OCI-LY1 (cell line): ENCODE results near the gene PLPP6.
A peak's percentile ranks its signal among the peaks of the same experiment; 100 is the strongest.

Experiments
- H2AFZ ChIP-seq: fragments of 200-600 bp; sonication (generic), shearing (Covaris generic); 2 replicates; pipeline ENCODE4 v1.6.0; 2014; ENCODE audit warnings: antibody characterized with exemption, mild to moderate bottlenecking, low read length
- H3F3A ChIP-seq: fragments of 200-600 bp; sonication (generic), shearing (Covaris generic); 2 replicates; pipeline ENCODE4 v1.6.0; 2014; ENCODE audit warnings: mild to moderate bottlenecking, antibody characterized with exemption, low read length, moderate library complexity; ENCODE audit not compliant: insufficient read depth
- H3K27ac ChIP-seq: fragments of 200-600 bp; sonication (generic); 2 replicates; pipeline ENCODE4 v1.5.1; 2014; ENCODE audit warnings: low read length, mixed run types, mild to moderate bottlenecking, low read depth; ENCODE audit not compliant: poor library complexity, severe bottlenecking
- H3K27me3 ChIP-seq: fragments of 200-600 bp; sonication (generic); 2 replicates; pipeline ENCODE4 v1.6.0; 2014; ENCODE audit warnings: antibody characterized with exemption, mild to moderate bottlenecking, low read length, moderate library complexity; ENCODE audit not compliant: insufficient read depth
- H3K36me3 ChIP-seq: fragments of 200-600 bp; sonication (generic); 2 replicates; pipeline ENCODE4 v1.6.1; 2014; ENCODE audit warnings: mild to moderate bottlenecking, antibody characterized with exemption, low read length, moderate library complexity, mixed read lengths; ENCODE audit not compliant: insufficient read depth
- H3K4me1 ChIP-seq: fragments of 200-600 bp; sonication (generic); 2 replicates; pipeline ENCODE4 v1.5.1; 2014; ENCODE audit warnings: mild to moderate bottlenecking, low read length, moderate library complexity; ENCODE audit not compliant: insufficient read depth, severe bottlenecking
- H3K4me2 ChIP-seq: fragments of 200-600 bp; sonication (generic), shearing (Covaris generic); 2 replicates; pipeline ENCODE4 v1.6.1; 2014; ENCODE audit warnings: low read length
- H3K4me3 ChIP-seq: fragments of 200-600 bp; sonication (generic); 2 replicates; pipeline ENCODE4 v1.5.1; 2014; ENCODE audit warnings: low read length, low read depth, mild to moderate bottlenecking, mixed read lengths; ENCODE audit not compliant: poor library complexity, severe bottlenecking
- H3K79me2 ChIP-seq: fragments of 200-600 bp; shearing (Covaris generic); 2 replicates; pipeline ENCODE4 v1.6.1; 2016; ENCODE audit warnings: mixed run types, low read length, mixed read lengths; ENCODE audit not compliant: insufficient read depth
- H3K9ac ChIP-seq: fragments of 200-600 bp; sonication (generic), shearing (Covaris generic); 2 replicates; pipeline ENCODE4 v1.6.1; 2014; ENCODE audit warnings: mild to moderate bottlenecking, low read length, mixed read lengths
- H3K9me2 ChIP-seq: fragments of 200-600 bp; sonication (generic), shearing (Covaris generic); 2 replicates; pipeline ENCODE4 v1.6.1; 2014; ENCODE audit warnings: low read depth, mild to moderate bottlenecking, low read length, mixed read lengths
- H3K9me3 ChIP-seq: fragments of 200-600 bp; shearing (Covaris generic); 2 replicates; pipeline ENCODE4 v1.6.1; 2014; ENCODE audit warnings: low read length, mixed read lengths
- H4K20me1 ChIP-seq: fragments of 200-600 bp; sonication (generic), shearing (Covaris generic); 2 replicates; pipeline ENCODE4 v1.6.0; 2016; ENCODE audit warnings: mild to moderate bottlenecking, low read length; ENCODE audit not compliant: insufficient read depth
- CTCF ChIP-seq: fragments of 200-600 bp; sonication (generic), shearing (Covaris generic); IDR thresholded peaks from 2 replicates; pipeline ENCODE4 v1.5.1; 2017; ENCODE audit warnings: mild to moderate bottlenecking, antibody characterized with exemption, low read length, moderate library complexity, mixed read lengths
- EZH2 ChIP-seq: fragments of 200-600 bp; sonication (generic), shearing (Covaris generic); IDR thresholded peaks from 2 replicates; pipeline ENCODE4 v1.8.0; 2017; ENCODE audit warnings: borderline replicate concordance, mixed run types, mild to moderate bottlenecking, antibody characterized with exemption, low read length, moderate library complexity, mixed read lengths

The PLPP6 gene

GRCh38 chr9:4679268-4680172 lies 17.4 kb downstream of the PLPP6 start, which contains the start of gene CDC37L1:
Gene CDC37L1 (plus strand): TSS chr9:4679569. CDS start chr9:4679768, 199 bp downstream.
- Histone ChIP-seq H3K27me3 (no peaks in the 10 kb centered on the region), H3K36me3 (0 out of 2 replicates have a peak, but pooled peaks cover 5% of the 10 kb centered on the region), H3K9ac (peak within 1 kb of the TSS; percentile 87), H3K4me3 (peak within 1 kb of the TSS; percentile 80), H4K20me1 (no peaks in the 10 kb centered on the region), H2AFZ (peak within 1 kb of the TSS; percentile 50), H3K79me2 (peaks cover 22% of the 10 kb centered on the region), H3K27ac (peak within 1 kb of the TSS; percentile 87), H3K4me1 (peaks cover 22% of the 10 kb centered on the region), H3K4me2 (peak within 1 kb of the TSS; percentile 82), H3K9me2 (no peaks in the 10 kb centered on the region), H3F3A (no peaks in the 10 kb centered on the region), H3K9me3 (no peaks in the 10 kb centered on the region)
- peak; percentile 54 for TF ChIP-seq CTCF
- TF ChIP-seq EZH2: no peak

GRCh38 chr9:4680173-4680525 lies 18.1 kb downstream of the PLPP6 start:
- Histone ChIP-seq H3K27ac (peak overlapping the region; percentile 42), H3F3A (no peaks in the 10 kb centered on the region), H3K4me1 (peaks cover 22% of the 10 kb centered on the region), H3K4me2 (peak overlapping the region; percentile 82), H3K27me3 (no peaks in the 10 kb centered on the region), H3K79me2 (peaks cover 22% of the 10 kb centered on the region), H2AFZ (no peak overlapping the region), H3K9ac (peak overlapping the region; percentile 87), H3K4me3 (peak overlapping the region; percentile 80), H3K9me3 (no peaks in the 10 kb centered on the region), H3K9me2 (no peaks in the 10 kb centered on the region), H3K36me3 (peaks cover 12% of the 10 kb centered on the region; the same call in 1 of the 2 replicates), H4K20me1 (no peaks in the 10 kb centered on the region)
- TF ChIP-seq EZH2 (no peak), CTCF (no peak)

GRCh38 chr9:4680750-4681149 lies 18.7 kb downstream of the PLPP6 start:
- Histone ChIP-seq H3F3A (no peaks in the 10 kb centered on the region), H3K4me2 (peak overlapping the region; percentile 82), H3K79me2 (peaks cover 22% of the 10 kb centered on the region), H3K9me2 (no peaks in the 10 kb centered on the region), H3K9me3 (no peaks in the 10 kb centered on the region), H3K4me3 (peak overlapping the region; percentile 80), H2AFZ (no peak overlapping the region), H3K4me1 (peaks cover 22% of the 10 kb centered on the region), H4K20me1 (no peaks in the 10 kb centered on the region), H3K36me3 (peaks cover 18% of the 10 kb centered on the region; the same call in 1 of the 2 replicates), H3K27ac (no peak overlapping the region), H3K27me3 (no peaks in the 10 kb centered on the region), H3K9ac (peak overlapping the region; percentile 87)
- TF ChIP-seq CTCF (no peak), EZH2 (no peak)
